ENCODE data around the gene PDGFB.
A peak's percentile ranks its signal among the peaks of the same experiment; 100 is the strongest.

PDGFB gene

DNA sequence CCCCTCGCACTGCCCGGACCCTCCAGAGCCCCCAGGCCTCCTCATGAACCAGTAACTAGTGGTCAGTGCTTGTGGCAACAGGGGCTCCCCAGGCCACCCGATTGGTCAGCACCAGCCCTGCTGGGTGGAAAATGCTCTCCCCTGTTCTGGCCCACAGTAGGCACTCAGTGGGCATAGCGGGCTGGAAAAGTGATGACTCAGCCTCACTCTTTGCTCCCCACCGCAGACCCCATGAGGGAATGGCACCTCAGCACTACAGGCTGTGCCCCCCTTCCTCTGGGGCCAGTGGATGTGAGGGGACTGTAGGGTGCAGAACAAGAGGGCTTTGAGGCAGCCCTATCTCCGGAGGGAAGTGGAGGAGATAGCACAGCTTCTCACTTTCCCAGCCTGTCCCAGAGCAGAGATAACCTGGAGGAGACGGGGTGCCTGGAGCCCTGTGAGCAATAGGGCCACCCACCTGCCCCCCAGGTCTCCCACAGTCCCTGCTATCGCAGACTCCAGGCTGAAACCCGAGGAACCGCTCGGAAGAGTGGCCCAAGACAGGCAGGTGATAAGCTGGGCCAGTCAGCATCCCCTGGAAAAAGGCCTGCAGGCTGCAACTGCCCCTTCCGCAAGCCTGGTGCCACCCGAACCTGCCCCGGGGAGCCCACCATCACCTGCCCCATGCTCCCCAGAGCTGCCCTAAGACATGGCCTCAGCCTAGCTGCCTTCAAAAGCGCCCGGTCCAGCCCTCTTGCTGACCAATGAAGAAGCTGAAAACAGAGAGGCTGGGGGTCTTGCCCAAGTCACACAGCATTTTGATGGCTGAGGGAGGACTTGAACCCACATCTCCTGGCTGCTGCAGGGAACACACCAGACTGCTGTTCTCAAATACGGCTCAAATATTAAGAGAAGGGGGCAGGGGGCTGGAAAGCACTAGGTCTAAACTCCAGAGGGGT is 29.4 kb upstream of the PDGFB start:
- Histone ChIP-seq H3K23ac (ENCODE audit: low read length in 2 of 2) (no peak overlapping the region), H3K36me3 (ENCODE audit: control insufficient read depth in 1 of 2, insufficient read depth in 2 of 2, low read depth in 1 of 2, low read length in 2 of 2) (no peaks in the 10 kb centered on the region), H4K8ac (ENCODE audit: low read length) (no peak overlapping the region), H2AK5ac (ENCODE audit: low read length, severe bottlenecking) (no peak overlapping the region), H2BK5ac (ENCODE audit: low read depth, low read length, poor library complexity, severe bottlenecking) (no peak overlapping the region), H2AFZ (ENCODE audit: low read depth, low read length) (no peak overlapping the region), H3K4me1 (ENCODE audit: control insufficient read depth, insufficient read depth, low read depth, low read length) (peaks cover 9% of the 10 kb centered on the region), H3K18ac (ENCODE audit: low read depth in 1 of 2, low read length in 2 of 2) (no peak overlapping the region), H3K9ac (ENCODE audit: low read length) (no peak overlapping the region), H3K27ac (ENCODE audit: low read length, poor library complexity, severe bottlenecking) (no peak overlapping the region), H3K14ac (ENCODE audit: low read length in 2 of 2) (no peak overlapping the region), H3K79me1 (replicated peaks; ENCODE audit: low read length, poor library complexity, severe bottlenecking) (no peaks in the 10 kb centered on the region), H2BK120ac (ENCODE audit: low read depth, low read length) (no peak overlapping the region), H3K27me3 (ENCODE audit: control insufficient read depth in 1 of 2, insufficient read depth in 1 of 2, low read length in 2 of 2) (peaks cover 0 to 4% of the 10 kb centered on the region in 2 experiments), H3K4me2 (ENCODE audit: low read length, poor library complexity, severe bottlenecking) (no peak overlapping the region), H3K9me3 (ENCODE audit: control insufficient read depth, low read length) (no peaks in the 10 kb centered on the region), H4K91ac (ENCODE audit: low read length) (no peak overlapping the region), H3K4me3 (ENCODE audit: insufficient read depth in 1 of 2, low read depth in 1 of 2, low read length in 2 of 2) (no peak overlapping the region), H2BK12ac (ENCODE audit: low read length in 2 of 2) (peak overlapping the region in 1 of 2 experiments; percentile 18), H3K4ac (ENCODE audit: low read depth in 1 of 2, low read length in 2 of 2) (no peak overlapping the region), H2BK15ac (ENCODE audit: low read depth, poor library complexity, severe bottlenecking) (no peak overlapping the region)
- WGBS, result 92% methylated on average over 16 of the region's 17 CpGs
- DNase-seq, result no peak

DNA sequence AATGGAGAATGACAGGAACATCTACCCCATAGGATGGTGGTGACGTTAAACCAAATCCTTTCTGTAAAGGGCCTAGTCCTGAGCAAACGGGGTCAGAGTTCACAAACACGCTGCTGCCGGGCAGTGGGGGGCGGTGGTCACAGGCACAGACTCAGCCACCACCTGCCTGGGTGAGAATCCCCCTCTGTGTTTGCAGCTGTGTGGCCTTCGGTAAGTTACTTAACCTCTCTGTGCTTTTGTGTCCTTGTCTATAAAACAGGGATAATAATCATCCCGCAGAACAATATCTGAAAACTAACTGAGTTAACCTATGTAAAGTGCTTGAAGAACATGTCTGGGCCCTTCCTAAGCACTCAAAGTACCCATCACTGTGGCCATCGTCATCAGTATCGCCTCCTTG is 26.0 kb upstream of the PDGFB start:
- WGBS, result 96% methylated on average over 9 of the region's 9 CpGs

DNA sequence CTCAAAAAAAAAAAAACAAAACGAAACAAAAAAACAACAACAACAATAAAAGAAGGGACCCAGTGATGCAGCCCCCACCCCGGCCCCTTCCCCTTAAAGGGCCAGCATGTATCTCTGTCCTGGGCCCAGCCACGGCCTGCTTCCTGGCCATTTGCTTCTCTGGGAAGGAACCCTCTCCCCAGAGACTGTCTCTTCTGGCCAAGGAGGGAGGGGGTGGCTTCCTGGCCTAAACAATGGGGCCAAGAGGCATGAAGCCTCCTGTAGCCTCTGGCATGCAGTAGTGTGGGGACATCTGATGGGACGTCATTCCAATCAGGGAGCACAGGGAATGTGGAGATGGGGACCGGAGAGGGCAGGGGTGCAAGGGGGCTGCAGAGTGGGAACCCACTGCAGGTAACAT is 25.5 kb upstream of the PDGFB start:
- H3K4me1 ChIP-seq (ENCODE audit: control insufficient read depth, insufficient read depth, low read depth, low read length), result peaks cover 13% of the 10 kb centered on the region
- no peak overlapping the region for H2BK120ac ChIP-seq (ENCODE audit: low read depth, low read length)
- no peaks in the 10 kb centered on the region for H3K79me1 ChIP-seq (replicated peaks; ENCODE audit: low read length, poor library complexity, severe bottlenecking)
- no peak overlapping the region for H3K4ac ChIP-seq (ENCODE audit: low read depth in 1 of 2, low read length in 2 of 2)
- no peak for DNase-seq
- H3K14ac ChIP-seq (ENCODE audit: low read length in 2 of 2), result no peak overlapping the region
- H3K27ac ChIP-seq (ENCODE audit: low read length, poor library complexity, severe bottlenecking), result no peak overlapping the region
- H2AK5ac ChIP-seq (ENCODE audit: low read length, severe bottlenecking), result no peak overlapping the region
- no peak overlapping the region for H3K9ac ChIP-seq (ENCODE audit: low read length)
- H3K27me3 ChIP-seq (ENCODE audit: control insufficient read depth in 1 of 2, insufficient read depth in 1 of 2, low read length in 2 of 2), result peaks cover 0 to 4% of the 10 kb centered on the region in 2 experiments
- no peaks in the 10 kb centered on the region for H3K9me3 ChIP-seq (ENCODE audit: control insufficient read depth, low read length)
- H3K4me2 ChIP-seq (ENCODE audit: low read length, poor library complexity, severe bottlenecking), result no peak overlapping the region
- WGBS, result 73% methylated on average over 5 of the region's 5 CpGs
- H3K4me3 ChIP-seq (ENCODE audit: insufficient read depth in 1 of 2, low read depth in 1 of 2, low read length in 2 of 2), result no peak overlapping the region
- H2BK12ac ChIP-seq (ENCODE audit: low read length in 2 of 2), result no peak overlapping the region
- no peaks in the 10 kb centered on the region for H3K36me3 ChIP-seq (ENCODE audit: control insufficient read depth in 1 of 2, insufficient read depth in 2 of 2, low read depth in 1 of 2, low read length in 2 of 2)
- H2BK5ac ChIP-seq (ENCODE audit: low read depth, low read length, poor library complexity, severe bottlenecking), result no peak overlapping the region
- H4K8ac ChIP-seq (ENCODE audit: low read length), result peak overlapping the region; percentile 42
- H3K18ac ChIP-seq (ENCODE audit: low read depth in 1 of 2, low read length in 2 of 2), result peak overlapping the region in 1 of 2 experiments; percentile 40
- H3K23ac ChIP-seq (ENCODE audit: low read length in 2 of 2), result no peak overlapping the region
- H4K91ac ChIP-seq (ENCODE audit: low read length), result peak overlapping the region; percentile 14
- no peak overlapping the region for H2AFZ ChIP-seq (ENCODE audit: low read depth, low read length)
- no peak overlapping the region for H2BK15ac ChIP-seq (ENCODE audit: low read depth, poor library complexity, severe bottlenecking)

More for the DNA sequence above, 26.0 kb upstream of the PDGFB start:
- Histone ChIP-seq H2BK15ac (ENCODE audit: low read depth, poor library complexity, severe bottlenecking) (no peak overlapping the region), H2BK12ac (ENCODE audit: low read length in 2 of 2) (no peak overlapping the region), H3K4me2 (ENCODE audit: low read length, poor library complexity, severe bottlenecking) (no peak overlapping the region), H3K14ac (ENCODE audit: low read length in 2 of 2) (no peak overlapping the region), H3K4me3 (ENCODE audit: insufficient read depth in 1 of 2, low read depth in 1 of 2, low read length in 2 of 2) (no peak overlapping the region), H4K91ac (ENCODE audit: low read length) (no peak overlapping the region), H2AFZ (ENCODE audit: low read depth, low read length) (no peak overlapping the region), H3K27me3 (ENCODE audit: control insufficient read depth in 1 of 2, insufficient read depth in 1 of 2, low read length in 2 of 2) (peaks cover 0 to 4% of the 10 kb centered on the region in 2 experiments), H3K18ac (ENCODE audit: low read depth in 1 of 2, low read length in 2 of 2) (no peak overlapping the region), H3K4me1 (ENCODE audit: control insufficient read depth, insufficient read depth, low read depth, low read length) (peaks cover 13% of the 10 kb centered on the region), H3K9ac (ENCODE audit: low read length) (no peak overlapping the region), H3K9me3 (ENCODE audit: control insufficient read depth, low read length) (no peaks in the 10 kb centered on the region), H2AK5ac (ENCODE audit: low read length, severe bottlenecking) (no peak overlapping the region), H3K27ac (ENCODE audit: low read length, poor library complexity, severe bottlenecking) (no peak overlapping the region), H2BK120ac (ENCODE audit: low read depth, low read length) (no peak overlapping the region), H2BK5ac (ENCODE audit: low read depth, low read length, poor library complexity, severe bottlenecking) (no peak overlapping the region), H3K4ac (ENCODE audit: low read depth in 1 of 2, low read length in 2 of 2) (no peak overlapping the region), H3K36me3 (ENCODE audit: control insufficient read depth in 1 of 2, insufficient read depth in 2 of 2, low read depth in 1 of 2, low read length in 2 of 2) (no peaks in the 10 kb centered on the region), H3K23ac (ENCODE audit: low read length in 2 of 2) (no peak overlapping the region), H4K8ac (ENCODE audit: low read length) (peak overlapping the region; percentile 42), H3K79me1 (replicated peaks; ENCODE audit: low read length, poor library complexity, severe bottlenecking) (no peaks in the 10 kb centered on the region)
- DNase-seq, result no peak

DNA sequence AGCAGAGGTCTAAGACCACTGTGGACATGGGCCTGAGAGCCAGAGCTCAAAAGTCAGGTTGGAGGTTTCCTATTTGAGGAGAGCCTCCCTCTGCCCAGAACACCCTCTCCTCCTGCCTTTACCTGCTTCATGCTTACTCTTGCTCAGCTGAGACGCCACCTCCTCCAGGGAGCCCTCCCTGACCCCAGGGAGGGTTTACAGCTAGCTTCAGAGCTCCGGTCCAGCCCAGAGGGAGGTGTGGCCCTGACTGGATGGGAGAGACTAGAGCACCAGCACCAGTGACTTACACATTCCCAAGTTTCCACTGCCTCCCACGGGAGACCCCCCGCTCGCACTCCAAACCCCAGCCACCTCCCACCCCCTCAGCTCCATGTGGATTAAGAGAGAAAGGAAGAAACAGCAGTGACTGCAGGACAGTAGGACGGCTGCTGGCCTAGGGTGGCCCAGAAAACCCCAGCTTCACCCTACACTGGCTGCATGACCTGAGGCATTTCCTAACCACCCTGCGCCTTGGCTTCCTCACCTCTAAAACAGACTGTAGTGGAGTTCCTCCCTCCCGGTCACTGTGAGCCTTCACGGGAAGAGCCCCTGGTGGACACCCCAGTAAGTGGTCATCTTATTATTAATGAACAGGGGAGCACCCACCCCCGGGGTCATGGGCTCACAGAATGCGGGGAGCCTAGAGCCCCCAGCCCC is 24.5 kb upstream of the PDGFB start:
- H3K36me3 ChIP-seq (ENCODE audit: control insufficient read depth in 1 of 2, insufficient read depth in 2 of 2, low read depth in 1 of 2, low read length in 2 of 2), result no peaks in the 10 kb centered on the region
- no peak overlapping the region for H3K4ac ChIP-seq (ENCODE audit: low read depth in 1 of 2, low read length in 2 of 2)
- H3K27me3 ChIP-seq (ENCODE audit: control insufficient read depth in 1 of 2, insufficient read depth in 1 of 2, low read length in 2 of 2), result no peaks in the 10 kb centered on the region
- H3K14ac ChIP-seq (ENCODE audit: low read length in 2 of 2), result no peak overlapping the region
- peak overlapping the region; percentile 47 for H2AK5ac ChIP-seq (ENCODE audit: low read length, severe bottlenecking)
- no peak overlapping the region for H4K8ac ChIP-seq (ENCODE audit: low read length)
- H3K23ac ChIP-seq (ENCODE audit: low read length in 2 of 2), result no peak overlapping the region
- H3K27ac ChIP-seq (ENCODE audit: low read length, poor library complexity, severe bottlenecking), result no peak overlapping the region
- no peak overlapping the region for H2BK120ac ChIP-seq (ENCODE audit: low read depth, low read length)
- H3K18ac ChIP-seq (ENCODE audit: low read depth in 1 of 2, low read length in 2 of 2), result no peak overlapping the region
- DNase-seq, result no peak
- H3K79me1 ChIP-seq (replicated peaks; ENCODE audit: low read length, poor library complexity, severe bottlenecking), result no peaks in the 10 kb centered on the region
- H2BK15ac ChIP-seq (ENCODE audit: low read depth, poor library complexity, severe bottlenecking), result peak overlapping the region; percentile 9
- H3K9ac ChIP-seq (ENCODE audit: low read length), result no peak overlapping the region
- H3K4me3 ChIP-seq (ENCODE audit: insufficient read depth in 1 of 2, low read depth in 1 of 2, low read length in 2 of 2), result no peak overlapping the region
- peak overlapping the region; percentile 55 for H4K91ac ChIP-seq (ENCODE audit: low read length)
- H3K4me2 ChIP-seq (ENCODE audit: low read length, poor library complexity, severe bottlenecking), result no peak overlapping the region
- no peak overlapping the region for H2AFZ ChIP-seq (ENCODE audit: low read depth, low read length)
- H2BK12ac ChIP-seq (ENCODE audit: low read length in 2 of 2), result peak overlapping the region in 1 of 2 experiments; percentile 10
- WGBS, result 85% methylated on average over 11 of the region's 11 CpGs
- no peak overlapping the region for H2BK5ac ChIP-seq (ENCODE audit: low read depth, low read length, poor library complexity, severe bottlenecking)
- H3K9me3 ChIP-seq (ENCODE audit: control insufficient read depth, low read length), result no peaks in the 10 kb centered on the region
- peaks cover 13% of the 10 kb centered on the region for H3K4me1 ChIP-seq (ENCODE audit: control insufficient read depth, insufficient read depth, low read depth, low read length)

Measured in mesenchymal stem cell (in vitro differentiated cells and primary cell).